HCT116 (cell line): Measurements from ENCODE around the gene UBE2N.

Experiments
- CEBPB ChIP-seq: IDR thresholded peaks from 2 replicates; pipeline ENCODE4 v1.6.1; 2012; ENCODE audit warnings: low read depth
- EZH2 ChIP-seq: fragments of 200-600 bp; sonication (generic); IDR thresholded peaks from 2 replicates; pipeline ENCODE4 v1.6.1; 2017; ENCODE audit warnings: antibody characterized with exemption, mixed run types
- EZH2phosphoT487 ChIP-seq: fragments of 200-600 bp; IDR thresholded peaks from 2 replicates; pipeline ENCODE4 v1.6.1; 2018; ENCODE audit warnings: antibody characterized with exemption, borderline replicate concordance
- POLR2A ChIP-seq: IDR thresholded peaks from 2 replicates; pipeline ENCODE4 v1.7.0; 2011; ENCODE audit warnings: borderline replicate concordance; ENCODE audit not compliant: insufficient read depth, insufficient read length; ENCODE audit errors: extremely low read depth
- POLR2AphosphoS5 ChIP-seq: IDR thresholded peaks from 2 replicates; pipeline ENCODE4 v1.6.1; 2011; ENCODE audit warnings: mild to moderate bottlenecking, low read depth, low read length, moderate library complexity
- RAD21 ChIP-seq: IDR thresholded peaks from 2 replicates; pipeline ENCODE4 v1.6.1; 2012; ENCODE audit warnings: low read depth, mild to moderate bottlenecking
- REST ChIP-seq: IDR thresholded peaks from 2 replicates; pipeline ENCODE4 v1.6.1; 2012; ENCODE audit warnings: low read depth
- SIN3A ChIP-seq: IDR thresholded peaks from 2 replicates; pipeline ENCODE4 v1.6.1; 2012; ENCODE audit warnings: low read depth
- SP1 ChIP-seq: IDR thresholded peaks from 2 replicates; pipeline ENCODE4 v1.6.1; 2012; ENCODE audit warnings: low read depth
- YY1 ChIP-seq: IDR thresholded peaks from 2 replicates; pipeline ENCODE4 v1.6.1; 2011; ENCODE audit warnings: low read length, low read depth, moderate library complexity, mild to moderate bottlenecking; ENCODE audit not compliant: insufficient replicate concordance; ENCODE audit errors: extremely low read depth
- TF ChIP-seq, protein P1 (sequence below): IDR thresholded peaks from 2 replicates; pipeline ENCODE4 v1.6.1; 2012
- TF ChIP-seq, protein P2 (sequence below), 3 experiments: fragments of 200-600 bp in 1 of 3; sonication (generic) in 1 of 3; IDR thresholded peaks in 2 of 3; conservative IDR thresholded peaks in 1 of 3; 2 replicates each; pipeline ENCODE4 v1.5.1; 2012 to 2017; ENCODE audit warnings: low read depth in 2 of 3, low read length in 2 of 3, antibody characterized with exemption in 1 of 3, borderline replicate concordance in 1 of 3, control low read depth in 1 of 3, mild to moderate bottlenecking in 1 of 3, mixed read lengths in 1 of 3, mixed run types in 1 of 3, moderate library complexity in 1 of 3; ENCODE audit not compliant: insufficient read depth in 1 of 3

- TF ChIP-seq YY1: no peak
- TF ChIP-seq, protein P1, sequence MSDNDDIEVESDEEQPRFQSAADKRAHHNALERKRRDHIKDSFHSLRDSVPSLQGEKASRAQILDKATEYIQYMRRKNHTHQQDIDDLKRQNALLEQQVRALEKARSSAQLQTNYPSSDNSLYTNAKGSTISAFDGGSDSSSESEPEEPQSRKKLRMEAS: no peak
- TF ChIP-seq, protein P2, sequence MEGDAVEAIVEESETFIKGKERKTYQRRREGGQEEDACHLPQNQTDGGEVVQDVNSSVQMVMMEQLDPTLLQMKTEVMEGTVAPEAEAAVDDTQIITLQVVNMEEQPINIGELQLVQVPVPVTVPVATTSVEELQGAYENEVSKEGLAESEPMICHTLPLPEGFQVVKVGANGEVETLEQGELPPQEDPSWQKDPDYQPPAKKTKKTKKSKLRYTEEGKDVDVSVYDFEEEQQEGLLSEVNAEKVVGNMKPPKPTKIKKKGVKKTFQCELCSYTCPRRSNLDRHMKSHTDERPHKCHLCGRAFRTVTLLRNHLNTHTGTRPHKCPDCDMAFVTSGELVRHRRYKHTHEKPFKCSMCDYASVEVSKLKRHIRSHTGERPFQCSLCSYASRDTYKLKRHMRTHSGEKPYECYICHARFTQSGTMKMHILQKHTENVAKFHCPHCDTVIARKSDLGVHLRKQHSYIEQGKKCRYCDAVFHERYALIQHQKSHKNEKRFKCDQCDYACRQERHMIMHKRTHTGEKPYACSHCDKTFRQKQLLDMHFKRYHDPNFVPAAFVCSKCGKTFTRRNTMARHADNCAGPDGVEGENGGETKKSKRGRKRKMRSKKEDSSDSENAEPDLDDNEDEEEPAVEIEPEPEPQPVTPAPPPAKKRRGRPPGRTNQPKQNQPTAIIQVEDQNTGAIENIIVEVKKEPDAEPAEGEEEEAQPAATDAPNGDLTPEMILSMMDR (IDR thresholded peaks at IDR 0.05 in 2 of 3, conservative IDR thresholded peaks at IDR 0.05 in 1 of 3; ENCODE audit: borderline replicate concordance in 1 of 3, insufficient read depth in 1 of 3, low read depth in 2 of 3, low read length in 2 of 3): no peak
- TF ChIP-seq POLR2AphosphoS5: no peak
- no peak for TF ChIP-seq RAD21
- no peak for TF ChIP-seq POLR2A
- no peak for TF ChIP-seq EZH2
- no peak for TF ChIP-seq REST
- no peak for TF ChIP-seq SP1
- no peak for TF ChIP-seq CEBPB
- no peak for TF ChIP-seq SIN3A
- no peak for TF ChIP-seq EZH2phosphoT487
Observed at GRCh38 chr12:93361151-93361919, 80.4 kb downstream of the UBE2N start.
